H9 (cell line): ENCODE results near the gene NOS1AP. TPM values are rescaled to one million over a fixed set of nuclear protein-coding genes. Genes with fewer than 3 reads are reported as not detected.

ENCODE experiments used
- DNase-seq: peaks from one replicate; pipeline ENCODE4 v3.0.0-alpha.2; 2017
- H2AFZ ChIP-seq: one replicate; pipeline ENCODE4 v1.6.1; 2013; ENCODE audit warnings: mild to moderate bottlenecking, low read length, control low read depth, moderate library complexity
- H2AK5ac ChIP-seq: 2 replicates; pipeline ENCODE4 v1.6.1; 2013; ENCODE audit warnings: low read length, control low read depth, mixed read lengths; ENCODE audit not compliant: insufficient read length
- H2BK120ac ChIP-seq: one replicate; pipeline ENCODE4 v1.6.1; 2013; ENCODE audit warnings: low read depth, mild to moderate bottlenecking, low read length, control low read depth, inconsistent platforms; ENCODE audit not compliant: poor library complexity, severe bottlenecking
- H2BK12ac ChIP-seq: 2 replicates; pipeline ENCODE4 v1.6.1; 2013; ENCODE audit warnings: low read length, control low read depth, mixed read lengths, low read depth; ENCODE audit not compliant: insufficient read length
- H2BK15ac ChIP-seq: 2 replicates; pipeline ENCODE4 v1.6.1; 2013; ENCODE audit warnings: low read depth, low read length, control low read depth
- H2BK20ac ChIP-seq: one replicate; pipeline ENCODE4 v1.6.1; 2013; ENCODE audit warnings: low read depth, mild to moderate bottlenecking, low read length, control low read depth, inconsistent platforms; ENCODE audit not compliant: poor library complexity, severe bottlenecking
- H2BK5ac ChIP-seq: 2 replicates; pipeline ENCODE4 v1.6.1; 2013; ENCODE audit warnings: low read length, control low read depth, mixed read lengths; ENCODE audit not compliant: insufficient read length
- H3K14ac ChIP-seq: 2 replicates; pipeline ENCODE4 v1.6.1; 2013; ENCODE audit warnings: low read length, control low read depth; ENCODE audit not compliant: insufficient read depth
- H3K18ac ChIP-seq: 2 replicates; pipeline ENCODE4 v1.6.1; 2013; ENCODE audit warnings: low read depth, mild to moderate bottlenecking, mixed read lengths, low read length, control low read depth; ENCODE audit not compliant: insufficient read length
- H3K23ac ChIP-seq: 2 replicates; pipeline ENCODE4 v1.6.1; 2013; ENCODE audit warnings: low read length, control low read depth, mixed read lengths, low read depth; ENCODE audit not compliant: insufficient read length
- H3K23me2 ChIP-seq: 2 replicates; pipeline ENCODE4 v1.6.1; 2013; ENCODE audit warnings: low read depth, mild to moderate bottlenecking, mixed read lengths, low read length, control low read depth; ENCODE audit not compliant: insufficient read length, poor library complexity, severe bottlenecking
- H3K27ac ChIP-seq: 2 replicates; pipeline ENCODE4 v1.5.1; 2013; ENCODE audit warnings: low read length, control low read depth, mixed read lengths, low read depth; ENCODE audit not compliant: insufficient read length
- H3K27me3 ChIP-seq: 2 replicates; pipeline ENCODE4 v1.6.1; 2013; ENCODE audit warnings: low read length, control low read depth, inconsistent platforms; ENCODE audit not compliant: insufficient read depth
- H3K4ac ChIP-seq: 2 replicates; pipeline ENCODE4 v1.6.1; 2013; ENCODE audit warnings: low read depth, mild to moderate bottlenecking, control low read depth, inconsistent platforms, low read length, moderate library complexity
- H3K4me1 ChIP-seq: 2 replicates; pipeline ENCODE4 v1.6.1; 2013; ENCODE audit warnings: low read length, control low read depth, inconsistent platforms; ENCODE audit not compliant: insufficient read depth
- H3K4me2 ChIP-seq: 2 replicates; pipeline ENCODE4 v1.6.1; 2013; ENCODE audit warnings: low read length, control low read depth, mixed read lengths; ENCODE audit not compliant: insufficient read length, insufficient read depth
- H3K56ac ChIP-seq: 2 replicates; pipeline ENCODE4 v1.6.1; 2013; ENCODE audit warnings: low read depth, mild to moderate bottlenecking, mixed read lengths, low read length, control low read depth; ENCODE audit not compliant: insufficient read length
- H3K79me1 ChIP-seq: 2 replicates; pipeline ENCODE4 v1.6.1; 2013; ENCODE audit warnings: low read depth, mild to moderate bottlenecking, moderate library complexity, low read length, control low read depth, inconsistent platforms; ENCODE audit not compliant: insufficient read depth, poor library complexity, severe bottlenecking
- H3K79me2 ChIP-seq: 2 replicates; pipeline ENCODE4 v1.6.1; 2013; ENCODE audit warnings: low read length, control low read depth, inconsistent platforms; ENCODE audit not compliant: insufficient read depth
- H3K9ac ChIP-seq: 2 replicates; pipeline ENCODE4 v1.6.1; 2013; ENCODE audit warnings: low read length, control low read depth, mixed read lengths; ENCODE audit not compliant: insufficient read length; ENCODE audit errors: extremely low read depth
- H3K9me3 ChIP-seq: one replicate; pipeline ENCODE4 v1.6.1; 2013; ENCODE audit warnings: low read depth, low read length, inconsistent platforms; ENCODE audit not compliant: control insufficient read depth
- H3T11ph ChIP-seq: one replicate; pipeline ENCODE4 v1.6.1; 2013; ENCODE audit warnings: mild to moderate bottlenecking, low read length, control low read depth, inconsistent platforms
- H4K20me1 ChIP-seq: one replicate; pipeline ENCODE4 v1.6.1; 2013; ENCODE audit not compliant: control insufficient read depth, insufficient read length, insufficient read depth
- H4K5ac ChIP-seq: 2 replicates; pipeline ENCODE4 v1.6.1; 2013; ENCODE audit warnings: low read depth, mild to moderate bottlenecking, mixed read lengths, low read length, control low read depth; ENCODE audit not compliant: insufficient read length
- H4K8ac ChIP-seq: replicated peaks from 2 replicates; pipeline ENCODE4 v1.6.1; 2013; ENCODE audit warnings: low read length, control low read depth, mixed read lengths, low read depth; ENCODE audit not compliant: insufficient read length
- H4K91ac ChIP-seq: 2 replicates; pipeline ENCODE4 v1.6.1; 2013; ENCODE audit warnings: low read depth, mild to moderate bottlenecking, moderate library complexity, mixed read lengths, low read length, control low read depth; ENCODE audit not compliant: insufficient read length
- H3K27ac Mint-ChIP-seq, 3 experiments: 2 replicates in 2 of 3; 3 replicates in 1 of 3; pipeline ENCODE4 v1.8.0; 2020 to 2021; ENCODE audit warnings: mixed read lengths in 3 of 3, mild to moderate bottlenecking in 1 of 3, moderate library complexity in 1 of 3
- H3K27me3 Mint-ChIP-seq: 2 replicates; pipeline ENCODE4 v1.8.0; 2021; ENCODE audit warnings: low read depth, mild to moderate bottlenecking, moderate library complexity, mixed read lengths
- H3K36me3 Mint-ChIP-seq, 3 experiments: 2 replicates in 2 of 3; 3 replicates in 1 of 3; pipeline ENCODE4 v1.8.0; 2020 to 2021; ENCODE audit warnings: low read depth in 3 of 3, mixed read lengths in 3 of 3; ENCODE audit not compliant: insufficient read depth in 1 of 3
- H3K4me1 Mint-ChIP-seq, 2 experiments: 2 replicates each; pipeline ENCODE4 v1.8.0; 2020; ENCODE audit warnings: mixed read lengths in 2 of 2
- H3K4me3 Mint-ChIP-seq, 2 experiments: 2 replicates in 1 of 2; 3 replicates in 1 of 2; pipeline ENCODE4 v1.8.0; 2020 to 2021; ENCODE audit warnings: mild to moderate bottlenecking in 2 of 2, mixed read lengths in 2 of 2, moderate library complexity in 1 of 2
- H3K9me3 Mint-ChIP-seq, 2 experiments: 2 replicates in 1 of 2; 3 replicates in 1 of 2; pipeline ENCODE4 v1.8.0; 2020; ENCODE audit warnings: mild to moderate bottlenecking in 2 of 2, mixed read lengths in 2 of 2, moderate library complexity in 1 of 2
- CTCF ChIP-seq: fragments of 200-600 bp; sonication (generic); conservative IDR thresholded peaks from 3 replicates; pipeline ENCODE4 v1.8.0; 2021; ENCODE audit warnings: antibody characterized with exemption, mild to moderate bottlenecking
- WGBS: extraction: QIAGEN DNeasy Blood & Tissue Kit; methylation state at CpG from one replicate; pipeline ENCODE4 v1.1.7; 2013; ENCODE audit warnings: missing lambda C conversion rate, low lambda C conversion rate, mixed read lengths; ENCODE audit not compliant: insufficient read length; ENCODE audit errors: extremely low coverage; 5-methylcytosine and 5-hydroxymethylcytosine counted together
- total RNA-seq: library from RNA; stranded (reverse); gene quantifications from 2 replicates; pipeline ENCODE4 v1.2.1, GENCODE V29; 2021

NOS1AP gene
- total RNA-seq, 1 experiment from 2014 or later: 8.4 TPM

GRCh38 chr1:162157469-162157868 is 88.0 kb downstream of the NOS1AP start:
- no peak overlapping the region for H3K4ac ChIP-seq
- H4K20me1 ChIP-seq: no peaks in the 10 kb centered on the region
- no peak overlapping the region for H3K4me3 Mint-ChIP-seq
- H4K8ac ChIP-seq: no peak overlapping the region
- peaks cover 6 to 14% of the 10 kb centered on the region in 2 experiments; a peak in 3 of 4 replicates for H3K4me1 Mint-ChIP-seq
- H2BK20ac ChIP-seq: no peak overlapping the region
- H3K27ac Mint-ChIP-seq: no peak overlapping the region
- no peak for DNase-seq
- H3K18ac ChIP-seq: no peak overlapping the region
- H3K36me3 Mint-ChIP-seq: peaks cover 0 to 12% (median 2%) of the 10 kb centered on the region in 3 experiments; a peak in 4 of 7 replicates
- no peak overlapping the region for H2BK120ac ChIP-seq
- no peak overlapping the region for H2BK15ac ChIP-seq
- H3K27me3 Mint-ChIP-seq: no peaks in the 10 kb centered on the region
- no peak for TF ChIP-seq CTCF
- H3K4me1 ChIP-seq: no peaks in the 10 kb centered on the region
- no peak overlapping the region for H3T11ph ChIP-seq
- H3K9ac ChIP-seq: no peak overlapping the region
- H2BK5ac ChIP-seq: no peak overlapping the region
- peaks cover 0 to 3% of the 10 kb centered on the region in 2 experiments; a peak in 3 of 5 replicates for H3K9me3 Mint-ChIP-seq
- no peaks in the 10 kb centered on the region for H3K23me2 ChIP-seq
- H4K91ac ChIP-seq: no peak overlapping the region
- H3K56ac ChIP-seq: no peak overlapping the region
- no peak overlapping the region for H2AK5ac ChIP-seq
- H3K27me3 ChIP-seq: no peaks in the 10 kb centered on the region
- no peak overlapping the region for H2AFZ ChIP-seq
- no CpG with 5 or more reads among the region's 1 CpG for WGBS
- no peak overlapping the region for H4K5ac ChIP-seq
- H3K9me3 ChIP-seq: no peaks in the 10 kb centered on the region
- no peaks in the 10 kb centered on the region; the same call in 1 of the 2 replicates for H3K79me2 ChIP-seq
- no peak overlapping the region for H3K4me2 ChIP-seq
- no peak overlapping the region for H3K27ac ChIP-seq
- no peaks in the 10 kb centered on the region for H3K79me1 ChIP-seq
- H3K23ac ChIP-seq: no peak overlapping the region
- no peak overlapping the region for H2BK12ac ChIP-seq
- no peak overlapping the region for H3K14ac ChIP-seq
